Sigmoid colon (tissue), 4 donors: ENCODE data around the gene ANO9.

Experiments
- CTCF ChIP-seq, 4 experiments: fragments of 450-650 bp in 3 of 4; fragments of 200-600 bp in 1 of 4; IDR thresholded peaks; one replicate each; pipeline ENCODE4 v1.5.1; 2016 to 2019; ENCODE audit warnings: antibody characterized with exemption in 4 of 4, mild to moderate bottlenecking in 3 of 4, moderate library complexity in 2 of 4
- EP300 ChIP-seq, 4 donors: sonication (generic); formaldehyde crosslinking; IDR thresholded peaks; one replicate each; pipeline ENCODE4 v1.6.1; 2017; ENCODE audit warnings: antibody characterized with exemption in 4 of 4
- POLR2A ChIP-seq, 2 donors: fragments of 450-650 bp; IDR thresholded peaks; one replicate each; pipeline ENCODE4 v1.6.1; 2016; ENCODE audit warnings: antibody characterized with exemption in 2 of 2, mild to moderate bottlenecking in 2 of 2, moderate library complexity in 2 of 2
- POLR2AphosphoS5 ChIP-seq, 4 donors: sonication (generic); formaldehyde crosslinking; IDR thresholded peaks; one replicate each; pipeline ENCODE4 v1.6.1; 2017; ENCODE audit warnings: antibody characterized with exemption in 4 of 4

DNA sequence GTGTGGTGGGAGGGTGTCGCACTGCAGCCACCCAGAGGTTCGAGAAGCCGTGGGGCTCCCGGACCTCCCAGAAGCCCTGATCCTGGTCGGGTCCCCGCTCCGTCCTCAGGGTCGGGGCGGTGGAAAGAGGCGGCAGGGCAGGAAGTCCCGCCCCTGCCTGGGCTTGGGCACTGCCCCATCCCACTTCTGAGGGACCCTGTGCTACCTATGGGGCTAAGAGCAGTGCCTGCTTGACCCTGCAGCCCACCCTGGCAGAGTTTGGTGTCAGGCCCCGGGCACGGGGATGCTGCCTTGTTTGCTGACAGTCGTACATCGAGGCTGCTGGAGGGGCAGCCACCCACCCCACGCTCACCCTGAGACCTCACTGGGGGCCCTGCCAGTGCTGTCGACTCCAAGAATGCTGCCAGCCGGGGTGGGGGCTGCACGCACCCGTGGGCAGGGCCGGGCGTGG, 45.8 kb upstream of the ANO9 start:
- no peak for TF ChIP-seq POLR2A (IDR thresholded peaks at IDR 0.05)
- TF ChIP-seq CTCF (IDR thresholded peaks at IDR 0.05), result no peak
- TF ChIP-seq POLR2AphosphoS5 (IDR thresholded peaks at IDR 0.05), result no peak
- no peak for TF ChIP-seq EP300 (IDR thresholded peaks at IDR 0.05)
